GM10847 (cell line): ENCODE measurements around the gene SVEP1.

Experiments
- POLR2A ChIP-seq: IDR thresholded peaks from 2 replicates; pipeline ENCODE4 v1.6.1; 2011; ENCODE audit not compliant: insufficient read length; ENCODE audit errors: extremely low read depth

The SVEP1 gene

GRCh38 chr9:110579034-110579861 lies at the start of gene SVEP1:
Gene SVEP1, minus strand, starts transcription at chr9:110579741. Its CDS starts 198 bp downstream, at chr9:110579543.
- TF ChIP-seq POLR2A = no peak

GRCh38 chr9:110626101-110626829 lies 46.7 kb upstream of the SVEP1 start:
- no peak for TF ChIP-seq POLR2A

GRCh38 chr9:110623462-110624025 lies 44.0 kb upstream of the SVEP1 start:
- no peak for TF ChIP-seq POLR2A

- no peak for TF ChIP-seq POLR2A
Observed at GRCh38 chr9:110622368-110622767, 42.8 kb upstream of the SVEP1 start.

- TF ChIP-seq POLR2A = no peak
Observed at GRCh38 chr9:110620726-110621125, 41.2 kb upstream of the SVEP1 start.

- TF ChIP-seq POLR2A = no peak
Observed at GRCh38 chr9:110619831-110620230, 40.3 kb upstream of the SVEP1 start.

GRCh38 chr9:110615498-110615897 lies 36.0 kb upstream of the SVEP1 start:
- TF ChIP-seq POLR2A = no peak

GRCh38 chr9:110606179-110606790 lies 26.7 kb upstream of the SVEP1 start:
- TF ChIP-seq POLR2A = no peak

- no peak for TF ChIP-seq POLR2A
Observed at GRCh38 chr9:110605565-110605964, 26.0 kb upstream of the SVEP1 start.

- TF ChIP-seq POLR2A = no peak
Observed at GRCh38 chr9:110604171-110604601, 24.6 kb upstream of the SVEP1 start.

GRCh38 chr9:110602281-110602680 lies 22.7 kb upstream of the SVEP1 start:
- TF ChIP-seq POLR2A = no peak

GRCh38 chr9:110601098-110601497 lies 21.6 kb upstream of the SVEP1 start:
- TF ChIP-seq POLR2A = no peak

- no peak for TF ChIP-seq POLR2A
Observed at GRCh38 chr9:110599468-110599867, 19.9 kb upstream of the SVEP1 start.

GRCh38 chr9:110592044-110592830 lies 12.7 kb upstream of the SVEP1 start:
- TF ChIP-seq POLR2A = no peak

- TF ChIP-seq POLR2A = no peak
Observed at GRCh38 chr9:110591526-110591925, 12.0 kb upstream of the SVEP1 start.

GRCh38 chr9:110590816-110591215 lies 11.3 kb upstream of the SVEP1 start:
- no peak for TF ChIP-seq POLR2A
